Measurements from ENCODE around the gene CDH13.

- TF ChIP-seq POLR2AphosphoS5 (IDR thresholded peaks at IDR 0.05) (peak; percentile 51), CTCF (IDR thresholded peaks at IDR 0.05; ENCODE audit: poor library complexity, severe bottlenecking) (peak; percentile 18)
Measured at GRCh38 chr16:83345846-83346640, 719.3 kb downstream of the CDH13 start.

All from neural cell (in vitro differentiated cells).